DND-41 (cell line): ENCODE results near the gene HOXD9.

Source experiments
- EZH2 ChIP-seq: IDR thresholded peaks from 3 replicates; pipeline ENCODE4 v1.6.1; 2012; ENCODE audit warnings: borderline replicate concordance, low read depth, mild to moderate bottlenecking, moderate library complexity, low read length, inconsistent platforms; ENCODE audit not compliant: severe bottlenecking
- TF ChIP-seq, protein P1 (sequence below): IDR thresholded peaks from 2 replicates; pipeline ENCODE4 v1.5.1; 2012; ENCODE audit warnings: borderline replicate concordance, low read length, moderate library complexity, mild to moderate bottlenecking; ENCODE audit not compliant: poor library complexity, severe bottlenecking; ENCODE audit errors: extremely low read depth

DNA sequence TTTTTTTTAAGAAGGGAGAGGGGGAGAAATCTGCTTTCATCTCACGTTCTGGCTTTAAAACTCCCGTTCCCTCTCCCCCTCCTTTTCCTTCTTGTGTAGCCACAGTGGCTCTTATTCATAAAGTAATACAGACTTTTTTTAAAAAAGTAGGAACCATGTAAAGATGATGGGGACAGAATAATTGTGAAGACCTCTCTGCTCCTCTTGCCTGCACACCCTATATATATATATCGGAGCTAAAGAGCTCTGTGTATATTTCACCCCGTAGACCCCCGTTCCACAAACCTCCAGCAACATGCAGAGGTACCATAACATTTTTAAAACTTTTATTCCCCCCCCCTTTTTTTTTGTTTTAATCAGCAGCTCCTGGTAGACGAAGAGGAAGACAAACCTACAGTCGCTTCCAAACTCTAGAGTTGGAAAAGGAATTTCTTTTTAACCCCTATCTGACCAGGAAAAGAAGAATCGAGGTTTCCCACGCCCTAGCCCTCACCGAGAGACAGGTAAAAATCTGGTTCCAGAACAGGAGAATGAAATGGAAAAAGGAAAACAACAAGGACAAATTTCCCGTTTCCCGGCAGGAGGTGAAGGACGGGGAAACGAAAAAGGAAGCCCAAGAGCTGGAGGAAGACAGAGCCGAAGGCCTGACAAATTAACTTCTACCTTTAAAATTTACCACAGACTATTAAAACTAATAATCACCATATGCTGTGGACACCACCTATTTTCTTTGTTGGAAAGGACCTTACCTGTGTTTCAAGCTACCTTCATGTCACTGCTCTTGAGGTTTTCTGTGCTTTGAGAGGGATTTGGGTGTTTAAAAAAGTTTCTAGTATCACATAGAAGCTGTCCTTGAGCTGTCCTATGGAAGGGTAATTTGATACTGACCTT, 8.7 kb downstream of the HOXD9 start:
- TF ChIP-seq, protein P1, sequence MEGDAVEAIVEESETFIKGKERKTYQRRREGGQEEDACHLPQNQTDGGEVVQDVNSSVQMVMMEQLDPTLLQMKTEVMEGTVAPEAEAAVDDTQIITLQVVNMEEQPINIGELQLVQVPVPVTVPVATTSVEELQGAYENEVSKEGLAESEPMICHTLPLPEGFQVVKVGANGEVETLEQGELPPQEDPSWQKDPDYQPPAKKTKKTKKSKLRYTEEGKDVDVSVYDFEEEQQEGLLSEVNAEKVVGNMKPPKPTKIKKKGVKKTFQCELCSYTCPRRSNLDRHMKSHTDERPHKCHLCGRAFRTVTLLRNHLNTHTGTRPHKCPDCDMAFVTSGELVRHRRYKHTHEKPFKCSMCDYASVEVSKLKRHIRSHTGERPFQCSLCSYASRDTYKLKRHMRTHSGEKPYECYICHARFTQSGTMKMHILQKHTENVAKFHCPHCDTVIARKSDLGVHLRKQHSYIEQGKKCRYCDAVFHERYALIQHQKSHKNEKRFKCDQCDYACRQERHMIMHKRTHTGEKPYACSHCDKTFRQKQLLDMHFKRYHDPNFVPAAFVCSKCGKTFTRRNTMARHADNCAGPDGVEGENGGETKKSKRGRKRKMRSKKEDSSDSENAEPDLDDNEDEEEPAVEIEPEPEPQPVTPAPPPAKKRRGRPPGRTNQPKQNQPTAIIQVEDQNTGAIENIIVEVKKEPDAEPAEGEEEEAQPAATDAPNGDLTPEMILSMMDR: no peak
- TF ChIP-seq EZH2: no peak
